ENCODE data around the gene CSAG3.
"Not testable (repeated sequence)": the region's sequence is repeated elsewhere in the genome, so short reads cannot be mapped to it uniquely, and the experiment has no call there.

DNA sequence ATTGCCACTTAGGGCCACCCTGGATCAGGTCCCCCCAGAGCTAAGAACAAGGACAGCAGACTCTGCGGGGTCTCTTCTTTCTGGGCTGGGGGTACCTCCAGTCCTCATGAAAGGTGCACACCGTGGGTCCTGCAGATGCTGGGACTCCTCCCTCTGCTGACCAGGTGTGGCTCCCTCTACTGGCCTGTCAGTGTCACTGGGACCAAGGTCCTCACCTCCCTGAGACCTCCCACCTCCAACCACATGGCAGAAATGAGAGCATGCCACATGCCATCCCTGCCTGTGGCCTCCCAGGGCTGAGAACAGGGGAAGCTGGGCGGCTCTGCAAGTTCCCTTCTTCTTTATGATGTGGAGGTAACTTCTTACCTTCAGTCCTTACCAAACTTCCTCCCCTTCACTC is 28.0 kb downstream of the CSAG3 start:
- TF ChIP-seq, protein P1, sequence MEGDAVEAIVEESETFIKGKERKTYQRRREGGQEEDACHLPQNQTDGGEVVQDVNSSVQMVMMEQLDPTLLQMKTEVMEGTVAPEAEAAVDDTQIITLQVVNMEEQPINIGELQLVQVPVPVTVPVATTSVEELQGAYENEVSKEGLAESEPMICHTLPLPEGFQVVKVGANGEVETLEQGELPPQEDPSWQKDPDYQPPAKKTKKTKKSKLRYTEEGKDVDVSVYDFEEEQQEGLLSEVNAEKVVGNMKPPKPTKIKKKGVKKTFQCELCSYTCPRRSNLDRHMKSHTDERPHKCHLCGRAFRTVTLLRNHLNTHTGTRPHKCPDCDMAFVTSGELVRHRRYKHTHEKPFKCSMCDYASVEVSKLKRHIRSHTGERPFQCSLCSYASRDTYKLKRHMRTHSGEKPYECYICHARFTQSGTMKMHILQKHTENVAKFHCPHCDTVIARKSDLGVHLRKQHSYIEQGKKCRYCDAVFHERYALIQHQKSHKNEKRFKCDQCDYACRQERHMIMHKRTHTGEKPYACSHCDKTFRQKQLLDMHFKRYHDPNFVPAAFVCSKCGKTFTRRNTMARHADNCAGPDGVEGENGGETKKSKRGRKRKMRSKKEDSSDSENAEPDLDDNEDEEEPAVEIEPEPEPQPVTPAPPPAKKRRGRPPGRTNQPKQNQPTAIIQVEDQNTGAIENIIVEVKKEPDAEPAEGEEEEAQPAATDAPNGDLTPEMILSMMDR (IDR thresholded peaks at IDR 0.05; ENCODE audit: low read depth, low read length, poor library complexity, severe bottlenecking) = not testable (repeated sequence)
- not testable (repeated sequence) for TF ChIP-seq EZH2phosphoT487 (IDR thresholded peaks at IDR 0.05; ENCODE audit: borderline replicate concordance, low read length)
